CD4-positive, CD25-positive, alpha-beta regulatory T cell (primary cell): ENCODE measurements around the gene PIK3R1. TPM values are rescaled to one million over a fixed set of nuclear protein-coding genes. Genes with fewer than 3 reads are reported as not detected.

Source experiments
- ATAC-seq, 2 donors: fragments of 150-1000 bp; cut with Tn5 transposase; one replicate each; pipeline ENCODE4 v1.10.0; 2021; ENCODE audit warnings: low read depth in 2 of 2, moderate number of reproducible peaks in 2 of 2, moderate library complexity in 1 of 2
- DNase-seq, 3 donors: peaks; one replicate each; pipeline versions ENCODE4 v3.0.0 to v3.0.0-alpha.2; 2012 to 2022; ENCODE audit warnings: mixed read lengths in 1 of 3
- H3K27ac ChIP-seq: one replicate; pipeline ENCODE4 v1.7.0; 2013; ENCODE audit warnings: mild to moderate bottlenecking, low read length; ENCODE audit not compliant: insufficient read depth, poor library complexity, severe bottlenecking
- H3K27me3 ChIP-seq: one replicate; pipeline ENCODE4 v1.7.0; 2013; ENCODE audit warnings: low read length; ENCODE audit not compliant: control insufficient read depth, insufficient read depth
- H3K36me3 ChIP-seq: one replicate; pipeline ENCODE4 v1.7.0; 2013; ENCODE audit warnings: mild to moderate bottlenecking, low read length, moderate library complexity; ENCODE audit not compliant: control insufficient read depth, insufficient read depth
- H3K4me1 ChIP-seq: 2 replicates; pipeline ENCODE4 v1.7.0; 2013; ENCODE audit warnings: mild to moderate bottlenecking, low read length; ENCODE audit not compliant: insufficient read depth, control insufficient read depth, poor library complexity, severe bottlenecking
- H3K4me3 ChIP-seq: one replicate; pipeline ENCODE4 v1.7.0; 2013; ENCODE audit warnings: low read depth, mild to moderate bottlenecking, low read length, moderate library complexity
- H3K9me3 ChIP-seq, 2 experiments: 1 replicate in 1 of 2; 2 replicates in 1 of 2; pipeline ENCODE4 v1.7.0; 2013; ENCODE audit warnings: low read length in 2 of 2, mild to moderate bottlenecking in 1 of 2, moderate library complexity in 1 of 2; ENCODE audit not compliant: control insufficient read depth in 2 of 2
- H3K27ac Mint-ChIP-seq, 3 donors: one replicate each; pipeline ENCODE4 v1.8.0; 2020 to 2022; ENCODE audit warnings: mild to moderate bottlenecking in 3 of 3, mixed read lengths in 3 of 3, moderate library complexity in 2 of 3
- H3K27me3 Mint-ChIP-seq: one replicate; pipeline ENCODE4 v1.8.0; 2022; ENCODE audit warnings: mild to moderate bottlenecking, mixed read lengths
- H3K36me3 Mint-ChIP-seq: one replicate; pipeline ENCODE4 v1.8.0; 2020; ENCODE audit warnings: mixed read lengths
- H3K4me1 Mint-ChIP-seq, 4 donors: one replicate each; pipeline ENCODE4 v1.8.0; 2020 to 2022; ENCODE audit warnings: mixed read lengths in 4 of 4, mild to moderate bottlenecking in 1 of 4
- H3K4me3 Mint-ChIP-seq, 4 donors: one replicate each; pipeline ENCODE4 v1.8.0; 2020 to 2022; ENCODE audit warnings: mild to moderate bottlenecking in 4 of 4, mixed read lengths in 4 of 4, moderate library complexity in 3 of 4
- H3K9me3 Mint-ChIP-seq, 7 donors: one replicate each; pipeline ENCODE4 v1.8.0; 2020 to 2022; ENCODE audit warnings: mixed read lengths in 7 of 7, mild to moderate bottlenecking in 3 of 7, moderate library complexity in 2 of 7
- polyA plus RNA-seq, 4 donors: library from polyadenylated mRNA; unstranded; fragments of 300-500 nt; fragmentation: Illumina TruSeq; gene quantifications; one replicate each; pipeline ENCODE4 v1.2.3, GENCODE V29; 2021
- total RNA-seq: library from RNA; stranded (reverse); gene quantifications from one replicate; pipeline ENCODE4 v1.2.3, GENCODE V29; 2022

The PIK3R1 gene
- total and polyA plus RNA-seq, 5 donors from 2014 or later, result 75.9 to 366 (median 120) TPM

DNA sequence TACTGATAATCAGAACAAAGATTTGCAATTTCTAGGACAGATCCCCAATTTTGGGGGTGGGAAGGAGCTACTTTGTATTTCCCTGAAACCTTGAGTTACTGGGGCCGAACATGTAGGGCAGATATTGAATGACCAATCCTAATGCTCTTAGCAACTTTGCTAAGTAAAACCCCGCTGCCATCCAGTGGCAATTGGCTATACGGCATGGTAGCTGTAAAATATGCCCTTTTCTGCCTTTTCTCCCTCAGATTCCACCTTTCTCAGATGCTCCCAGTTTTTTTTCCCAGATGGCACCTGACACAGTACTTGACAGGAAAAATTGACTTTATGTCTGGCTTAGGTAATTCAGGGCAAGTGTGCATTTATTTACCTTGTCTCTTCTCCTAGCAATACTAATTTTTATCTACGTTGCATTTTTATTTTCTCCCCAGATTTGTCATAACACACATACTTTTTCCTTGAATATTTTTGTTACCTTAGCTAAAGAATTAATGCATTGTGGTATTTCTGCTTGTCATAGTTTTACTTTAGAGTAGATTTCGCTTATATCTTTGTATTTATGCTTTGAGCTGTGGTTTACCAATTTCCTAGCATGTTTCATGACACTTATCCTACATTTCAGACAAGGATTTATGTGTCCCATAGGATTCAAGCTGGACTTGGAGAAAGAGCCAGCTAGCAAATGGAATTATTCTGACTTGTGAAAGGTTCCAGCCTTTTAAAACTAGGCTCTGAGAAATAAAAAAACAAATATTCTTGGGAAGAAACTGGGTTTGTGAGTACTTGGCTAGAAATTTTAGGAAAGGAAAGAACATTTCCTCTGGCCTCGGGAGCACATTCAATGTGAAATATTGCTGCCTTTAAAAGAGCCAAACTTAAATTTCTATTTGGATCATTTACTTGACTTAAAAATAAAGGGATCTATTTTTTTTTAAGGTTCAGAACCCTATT is 37.4 kb downstream of the PIK3R1 start:
- no peaks in the 10 kb centered on the region for H3K27me3 ChIP-seq
- H3K9me3 ChIP-seq, result no peaks in the 10 kb centered on the region
- H3K4me1 Mint-ChIP-seq, result peaks cover 53 to 93% (median 84%) of the 10 kb centered on the region in 4 donors
- peaks cover 79% of the 10 kb centered on the region for H3K4me1 ChIP-seq
- peaks cover 8% of the 10 kb centered on the region for H3K36me3 Mint-ChIP-seq
- H3K27ac Mint-ChIP-seq, result peak overlapping the region; percentile 71 to 85 (median 84)
- peak overlapping the region in 2 of 4 donors; percentile 7 to 23 for H3K4me3 Mint-ChIP-seq
- H3K9me3 Mint-ChIP-seq, result no peaks in the 10 kb centered on the region
- ATAC-seq, result no peak
- peak; percentile 24 to 54 (median 38) for DNase-seq
- H3K4me3 ChIP-seq, result no peak overlapping the region
- no peaks in the 10 kb centered on the region for H3K36me3 ChIP-seq
- H3K27me3 Mint-ChIP-seq, result no peaks in the 10 kb centered on the region
- H3K27ac ChIP-seq, result peak overlapping the region; percentile 70

DNA sequence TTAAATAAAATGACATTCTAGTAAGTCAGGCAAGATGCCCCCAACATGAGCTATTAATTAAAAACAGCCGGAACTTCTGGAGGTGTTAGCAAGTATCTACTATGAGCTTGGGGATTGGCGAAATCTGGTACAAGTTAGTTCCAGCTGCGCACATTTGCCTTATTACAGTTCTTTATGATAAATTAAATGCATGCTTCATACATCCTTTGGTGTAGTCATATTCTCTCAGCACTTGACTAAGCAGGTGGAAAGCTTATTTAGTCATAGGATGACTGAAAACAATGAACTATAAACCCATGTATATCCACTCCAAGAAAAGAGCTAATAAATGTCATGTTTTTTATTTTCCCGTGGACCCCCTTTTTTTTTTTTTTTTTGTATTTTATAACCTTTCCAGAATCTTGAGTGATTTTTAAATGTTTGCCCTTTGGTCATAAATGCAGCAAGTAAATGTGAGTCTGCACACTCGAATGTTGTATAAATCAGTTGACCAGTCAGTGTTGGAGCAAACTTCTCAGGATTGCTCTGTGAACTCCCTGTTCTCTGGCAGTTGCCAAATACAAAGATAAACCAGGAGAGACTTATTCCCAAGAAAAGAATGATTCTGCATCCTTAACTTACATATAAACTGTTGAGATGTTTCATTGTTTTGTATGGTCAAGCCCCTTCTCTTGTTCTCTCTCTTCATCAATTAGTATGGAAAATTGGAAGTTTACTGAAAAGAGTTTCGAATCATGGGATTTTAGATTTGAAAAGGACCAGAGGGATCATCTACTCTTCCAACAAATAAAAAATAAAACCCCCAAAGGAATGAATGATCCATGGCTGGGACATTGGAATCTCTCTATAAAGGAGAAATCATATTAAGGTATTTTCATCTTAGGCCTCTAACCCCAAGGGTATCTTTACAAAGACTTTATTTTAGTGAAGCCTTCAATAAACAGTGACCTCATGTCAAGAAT is 38.3 kb downstream of the PIK3R1 start:
- Mint-ChIP-seq H3K27me3 (no peaks in the 10 kb centered on the region), H3K36me3 (peaks cover 7% of the 10 kb centered on the region), H3K4me3 (peak overlapping the region in 3 of 4 donors; percentile 20 to 72 (median 65)), H3K4me1 (peaks cover 55 to 96% (median 88%) of the 10 kb centered on the region in 4 donors), H3K9me3 (no peaks in the 10 kb centered on the region), H3K27ac (peak overlapping the region; percentile 83 to 96 (median 96))
- DNase-seq (no peak), ATAC-seq (no peak)
- H3K4me1 ChIP-seq, result peaks cover 89% of the 10 kb centered on the region
- H3K9me3 ChIP-seq, result no peaks in the 10 kb centered on the region
- no peaks in the 10 kb centered on the region for H3K27me3 ChIP-seq
- H3K36me3 ChIP-seq, result no peaks in the 10 kb centered on the region
- peak overlapping the region; percentile 81 for H3K27ac ChIP-seq
- no peak overlapping the region for H3K4me3 ChIP-seq

DNA sequence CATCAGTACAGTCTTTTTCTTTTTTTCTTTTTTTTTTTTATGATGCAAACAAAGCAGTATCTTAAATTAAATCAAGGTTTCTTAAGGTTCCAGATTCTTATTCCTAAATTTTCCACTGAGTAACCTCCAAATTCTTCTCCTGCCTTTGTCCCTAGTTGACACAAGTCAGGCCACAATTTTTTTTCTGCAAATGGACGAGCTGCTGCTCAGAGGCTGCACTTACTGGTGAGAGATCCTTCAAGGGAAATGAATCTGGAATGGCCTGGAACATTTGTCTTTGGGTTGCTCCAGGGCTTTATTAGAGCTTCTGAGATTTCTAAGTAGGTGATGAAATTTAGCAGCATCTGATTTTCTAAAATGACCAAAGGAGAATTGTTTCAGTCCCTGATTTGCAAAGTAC is 39.3 kb downstream of the PIK3R1 start:
- Mint-ChIP-seq H3K9me3 (no peaks in the 10 kb centered on the region), H3K4me3 (peak overlapping the region in 3 of 4 donors; percentile 62 to 68 (median 65)), H3K36me3 (peaks cover 10% of the 10 kb centered on the region), H3K4me1 (peaks cover 53 to 96% (median 86%) of the 10 kb centered on the region in 4 donors), H3K27ac (peak overlapping the region; percentile 93 to 96 (median 96)), H3K27me3 (no peaks in the 10 kb centered on the region)
- H3K27ac ChIP-seq, result peak overlapping the region; percentile 81
- ATAC-seq (no peak), DNase-seq (no peak)
- H3K4me1 ChIP-seq, result peaks cover 90% of the 10 kb centered on the region
- H3K27me3 ChIP-seq, result no peaks in the 10 kb centered on the region
- H3K4me3 ChIP-seq, result peak overlapping the region; percentile 86
- no peaks in the 10 kb centered on the region for H3K36me3 ChIP-seq
- no peaks in the 10 kb centered on the region for H3K9me3 ChIP-seq

DNA sequence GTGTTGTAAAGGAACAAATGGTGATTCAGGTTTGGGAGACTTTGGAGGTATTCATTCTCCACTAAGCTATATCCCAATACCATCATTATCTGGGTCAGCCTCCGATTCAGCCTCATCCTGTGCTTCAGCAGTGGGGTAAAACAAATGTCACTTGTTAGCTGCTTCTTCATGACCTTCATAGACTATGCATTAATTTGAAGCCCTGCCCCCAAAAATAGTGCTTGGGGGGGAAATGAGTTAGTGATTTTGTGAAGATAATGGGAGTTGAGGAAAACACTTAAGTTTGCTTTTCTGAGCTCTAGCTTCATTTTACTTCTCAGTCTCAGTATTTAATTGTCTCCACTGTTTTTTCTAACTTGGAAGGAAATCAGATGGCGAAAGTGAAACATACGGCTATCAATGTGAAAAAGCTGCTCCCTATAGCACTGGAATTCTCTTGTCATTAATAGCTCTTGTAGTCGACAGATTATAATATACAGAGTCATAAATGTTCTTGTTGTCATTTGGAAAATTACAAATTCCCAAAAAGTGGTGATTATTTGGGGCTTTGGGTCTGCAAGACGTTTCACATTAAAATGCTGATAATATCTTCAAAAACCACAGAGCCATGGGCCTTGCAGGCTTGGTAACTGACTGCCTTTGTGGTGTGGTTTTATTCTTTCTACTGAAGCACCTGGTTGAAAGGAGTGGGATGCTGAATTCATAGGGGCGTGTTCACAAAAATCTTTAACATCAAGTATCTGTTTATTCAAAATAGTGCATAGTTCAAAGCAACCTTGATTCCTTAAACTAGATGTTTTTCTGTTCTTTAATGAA is 40.0 kb downstream of the PIK3R1 start:
- H3K27ac Mint-ChIP-seq, result peak overlapping the region; percentile 93 to 96 (median 96)
- Histone ChIP-seq H3K9me3 (no peaks in the 10 kb centered on the region), H3K36me3 (no peaks in the 10 kb centered on the region), H3K27me3 (no peaks in the 10 kb centered on the region), H3K4me3 (peak overlapping the region; percentile 86), H3K27ac (peak overlapping the region; percentile 81), H3K4me1 (peaks cover 88% of the 10 kb centered on the region)
- peak overlapping the region; percentile 62 to 74 (median 66) for H3K4me3 Mint-ChIP-seq
- peaks cover 14% of the 10 kb centered on the region for H3K36me3 Mint-ChIP-seq
- ATAC-seq (peak; percentile 66 to 77), DNase-seq (peak; percentile 34 to 83 (median 81))
- H3K27me3 Mint-ChIP-seq, result no peaks in the 10 kb centered on the region
- peaks cover 56 to 96% (median 86%) of the 10 kb centered on the region in 4 donors for H3K4me1 Mint-ChIP-seq
- no peaks in the 10 kb centered on the region for H3K9me3 Mint-ChIP-seq

DNA sequence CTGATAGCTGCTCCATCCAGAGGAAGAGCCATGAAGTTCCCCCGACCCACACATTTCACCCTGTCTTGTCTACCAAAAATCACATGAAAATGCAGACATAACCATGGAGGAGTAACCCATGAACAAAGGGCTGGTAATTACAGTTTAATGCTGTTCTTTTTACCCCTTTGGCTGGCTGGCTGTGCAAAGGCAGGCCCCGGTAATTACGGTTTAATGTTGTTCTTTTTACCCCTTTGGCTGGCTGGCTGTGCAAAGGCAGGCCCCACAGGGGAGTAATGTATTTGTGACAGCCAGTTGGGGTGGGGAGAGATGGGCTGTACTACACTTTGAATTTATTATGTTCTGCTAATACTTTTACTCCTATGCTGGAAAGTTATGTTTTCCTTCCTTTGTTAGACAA is 41.7 kb downstream of the PIK3R1 start:
- Histone ChIP-seq H3K27ac (peak overlapping the region; percentile 81), H3K27me3 (no peaks in the 10 kb centered on the region), H3K9me3 (no peaks in the 10 kb centered on the region), H3K4me1 (peaks cover 80% of the 10 kb centered on the region), H3K36me3 (no peaks in the 10 kb centered on the region), H3K4me3 (peak overlapping the region; percentile 65)
- Mint-ChIP-seq H3K27me3 (no peaks in the 10 kb centered on the region), H3K4me3 (peak overlapping the region; percentile 65 to 84 (median 74)), H3K36me3 (peaks cover 16% of the 10 kb centered on the region), H3K27ac (peak overlapping the region; percentile 93 to 99 (median 96)), H3K9me3 (no peaks in the 10 kb centered on the region), H3K4me1 (peaks cover 51 to 97% (median 89%) of the 10 kb centered on the region in 4 donors)
- ATAC-seq (no peak), DNase-seq (no peak)

DNA sequence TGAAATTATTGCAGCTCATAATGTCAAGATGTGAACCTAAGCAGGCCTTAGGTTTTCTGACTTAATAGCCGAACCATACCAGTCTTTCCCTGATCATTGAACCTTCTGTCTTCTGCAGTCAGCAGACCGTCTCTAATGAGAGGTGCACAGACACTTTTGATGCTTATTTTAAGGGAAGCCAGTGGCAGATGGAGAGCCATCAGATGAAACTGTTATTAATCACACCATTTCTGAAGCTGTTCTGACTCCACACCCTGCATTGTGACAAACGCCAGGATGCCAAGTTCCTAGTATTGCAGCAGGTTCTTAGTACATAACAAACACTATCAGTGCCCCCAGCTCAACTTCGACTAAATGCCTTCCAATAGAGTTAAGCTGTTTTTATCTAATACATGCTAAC is 43.0 kb downstream of the PIK3R1 start:
- H3K27me3 ChIP-seq, result no peaks in the 10 kb centered on the region
- Mint-ChIP-seq H3K4me3 (peak overlapping the region; percentile 5 to 83 (median 48)), H3K4me1 (peaks cover 54 to 90% (median 80%) of the 10 kb centered on the region in 4 donors), H3K9me3 (no peaks in the 10 kb centered on the region), H3K36me3 (peaks cover 16% of the 10 kb centered on the region), H3K27me3 (no peaks in the 10 kb centered on the region), H3K27ac (peak overlapping the region; percentile 93 to 99 (median 96))
- peak; percentile 41 to 42 for ATAC-seq
- peaks cover 71% of the 10 kb centered on the region for H3K4me1 ChIP-seq
- H3K36me3 ChIP-seq, result no peaks in the 10 kb centered on the region
- no peaks in the 10 kb centered on the region for H3K9me3 ChIP-seq
- H3K4me3 ChIP-seq, result peak overlapping the region; percentile 56
- DNase-seq, result peak in 1 of 3 donors; percentile 74
- H3K27ac ChIP-seq, result peak overlapping the region; percentile 81
